OCI-LY3 (cell line): Measurements from ENCODE around the gene NAT9.
A peak's percentile ranks its signal among the peaks of the same experiment; 100 is the strongest.

Experiments used
- H2AFZ ChIP-seq: fragments of 200-600, 300-600 bp; shearing (Covaris generic); 2 replicates; pipeline ENCODE4 v1.6.0; 2014; ENCODE audit warnings: antibody characterized with exemption, low read depth, low read length
- H3K27ac ChIP-seq: fragments of 200-600, 300-600 bp; sonication (generic); 2 replicates; pipeline ENCODE4 v1.5.1; 2014; ENCODE audit warnings: mild to moderate bottlenecking, low read length, moderate library complexity, mixed read lengths
- H3K27me3 ChIP-seq: fragments of 200-600, 300-600 bp; sonication (generic); 2 replicates; pipeline ENCODE4 v1.6.1; 2014; ENCODE audit warnings: low read depth, low read length, mixed read lengths
- H3K36me3 ChIP-seq: fragments of 200-600, 300-600 bp; sonication (generic); replicated peaks from 2 replicates; pipeline ENCODE3; 2014; ENCODE audit warnings: low read depth, low read length, mixed read lengths
- H3K4me1 ChIP-seq: fragments of 300-600, 200-600 bp; sonication (generic); 2 replicates; pipeline ENCODE4 v1.6.1; 2014; ENCODE audit warnings: low read length, mixed read lengths
- H3K4me2 ChIP-seq: fragments of 200-600, 300-600 bp; sonication (generic); 2 replicates; pipeline ENCODE4 v1.6.1; 2014; ENCODE audit warnings: low read length, mixed read lengths
- H3K4me3 ChIP-seq: fragments of 300-600, 200-600 bp; sonication (generic); 2 replicates; pipeline ENCODE4 v1.5.1; 2014; ENCODE audit warnings: antibody characterized with exemption, mild to moderate bottlenecking, low read length, moderate library complexity
- H3K79me2 ChIP-seq: fragments of 300-600, 200-600 bp; shearing (Covaris generic); 2 replicates; pipeline ENCODE4 v1.6.1; 2014; ENCODE audit warnings: mild to moderate bottlenecking, low read length, mixed read lengths
- H3K9ac ChIP-seq: fragments of 300-600, 200-600 bp; shearing (Covaris generic); 2 replicates; pipeline ENCODE4 v1.6.0; 2014; ENCODE audit warnings: mild to moderate bottlenecking, low read length, moderate library complexity
- H3K9me3 ChIP-seq: fragments of 200-600, 300-600 bp; shearing (Covaris generic); 2 replicates; pipeline ENCODE4 v1.6.1; 2014; ENCODE audit warnings: low read length, mixed read lengths; ENCODE audit not compliant: insufficient read depth
- H4K20me1 ChIP-seq: fragments of 200-600, 300-600 bp; sonication (generic); 2 replicates; pipeline ENCODE4 v1.6.1; 2016; ENCODE audit warnings: low read length, mixed read lengths; ENCODE audit not compliant: insufficient read depth
- CTCF ChIP-seq: fragments of 200-600, 300-600 bp; sonication (generic); IDR thresholded peaks from 2 replicates; pipeline ENCODE4 v1.5.1; 2014; ENCODE audit warnings: antibody characterized with exemption, low read length, low read depth
- EZH2phosphoT487 ChIP-seq: fragments of 200-600 bp; shearing (Covaris generic); IDR thresholded peaks from 2 replicates; pipeline ENCODE4 v1.6.1; 2018; ENCODE audit warnings: antibody characterized with exemption, mixed run types, low read depth

Gene NAT9

GRCh38 chr17:74739227-74739831, 36.8 kb downstream of the NAT9 start:
- Histone ChIP-seq H3K4me3 (no peak overlapping the region), H4K20me1 (no peaks in the 10 kb centered on the region), H3K27ac (no peak overlapping the region), H3K36me3 (no peaks in the 10 kb centered on the region), H3K9ac (no peak overlapping the region), H3K79me2 (no peaks in the 10 kb centered on the region), H3K4me2 (no peak overlapping the region), H3K27me3 (peaks cover 25% of the 10 kb centered on the region), H3K4me1 (no peaks in the 10 kb centered on the region), H3K9me3 (no peaks in the 10 kb centered on the region), H2AFZ (no peak overlapping the region)
- TF ChIP-seq EZH2phosphoT487 (no peak), CTCF (no peak)

- peak overlapping the region; percentile 38 for H3K4me2 ChIP-seq
- H3K9me3 ChIP-seq, result no peaks in the 10 kb centered on the region
- H3K9ac ChIP-seq, result no peak overlapping the region
- no peaks in the 10 kb centered on the region for H3K79me2 ChIP-seq
- H3K4me1 ChIP-seq, result no peaks in the 10 kb centered on the region
- TF ChIP-seq EZH2phosphoT487, result no peak
- H3K36me3 ChIP-seq, result no peaks in the 10 kb centered on the region
- 0 out of 2 replicates have a peak overlapping the region, but pooled peaks have one; percentile 16 for H3K4me3 ChIP-seq
- no peaks in the 10 kb centered on the region for H4K20me1 ChIP-seq
- no peak overlapping the region for H3K27ac ChIP-seq
- 0 out of 2 replicates have a peak overlapping the region, but pooled peaks have one; percentile 39 for H2AFZ ChIP-seq
- peaks cover 18% of the 10 kb centered on the region for H3K27me3 ChIP-seq
These were observed 37.8 kb downstream of the NAT9 start for GRCh38 chr17:74738051-74738996.

- H3K4me2 ChIP-seq, result peak overlapping the region; percentile 38
These were observed 38.7 kb downstream of the NAT9 start for GRCh38 chr17:74737299-74738050.

More at GRCh38 chr17:74737299-74738050, 38.7 kb downstream of the NAT9 start:
- H3K27me3 ChIP-seq, result peaks cover 15% of the 10 kb centered on the region
- H4K20me1 ChIP-seq, result no peaks in the 10 kb centered on the region
- H3K36me3 ChIP-seq, result no peaks in the 10 kb centered on the region
- no peaks in the 10 kb centered on the region for H3K79me2 ChIP-seq
- H3K4me3 ChIP-seq, result 0 out of 2 replicates have a peak overlapping the region, but pooled peaks have one; percentile 16
- no peaks in the 10 kb centered on the region for H3K9me3 ChIP-seq
- TF ChIP-seq CTCF, result peak; percentile 34; the same call in 1 of the 2 replicates
- TF ChIP-seq EZH2phosphoT487, result no peak
- H3K27ac ChIP-seq, result no peak overlapping the region
- no peak overlapping the region for H3K9ac ChIP-seq
- H2AFZ ChIP-seq, result 0 out of 2 replicates have a peak overlapping the region, but pooled peaks have one; percentile 39
- H3K4me1 ChIP-seq, result no peaks in the 10 kb centered on the region
